ENCODE measurements around the gene IGF2BP2. TPM values are rescaled to one million over a fixed set of nuclear protein-coding genes. Genes with fewer than 3 reads are reported as not detected.

IGF2BP2 gene
- total and polyA plus RNA-seq, 2 of the 13 experiments (the other 11 are each of a cell fraction or from before 2014, with no cell fraction given): 6.5 to 46.0 TPM

- no peak for TF ChIP-seq ZHX2 (IDR thresholded peaks at IDR 0.05; ENCODE audit: low read depth)
- no peak for TF ChIP-seq ZHX2 (CRISPR knock-in tag; IDR thresholded peaks at IDR 0.05; ENCODE audit: borderline replicate concordance)
- no peak for TF ChIP-seq ZNF614 (CRISPR knock-in tag; IDR thresholded peaks at IDR 0.05; ENCODE audit: borderline replicate concordance)
- TF ChIP-seq HDAC2 (CRISPR knock-in tag; IDR thresholded peaks at IDR 0.05): no peak
- TF ChIP-seq MED13 (CRISPR knock-in tag; IDR thresholded peaks at IDR 0.05): no peak
These were observed 59.9 kb downstream of the IGF2BP2 start (continued) for GRCh38 chr3:185764980-185765370.

DNA sequence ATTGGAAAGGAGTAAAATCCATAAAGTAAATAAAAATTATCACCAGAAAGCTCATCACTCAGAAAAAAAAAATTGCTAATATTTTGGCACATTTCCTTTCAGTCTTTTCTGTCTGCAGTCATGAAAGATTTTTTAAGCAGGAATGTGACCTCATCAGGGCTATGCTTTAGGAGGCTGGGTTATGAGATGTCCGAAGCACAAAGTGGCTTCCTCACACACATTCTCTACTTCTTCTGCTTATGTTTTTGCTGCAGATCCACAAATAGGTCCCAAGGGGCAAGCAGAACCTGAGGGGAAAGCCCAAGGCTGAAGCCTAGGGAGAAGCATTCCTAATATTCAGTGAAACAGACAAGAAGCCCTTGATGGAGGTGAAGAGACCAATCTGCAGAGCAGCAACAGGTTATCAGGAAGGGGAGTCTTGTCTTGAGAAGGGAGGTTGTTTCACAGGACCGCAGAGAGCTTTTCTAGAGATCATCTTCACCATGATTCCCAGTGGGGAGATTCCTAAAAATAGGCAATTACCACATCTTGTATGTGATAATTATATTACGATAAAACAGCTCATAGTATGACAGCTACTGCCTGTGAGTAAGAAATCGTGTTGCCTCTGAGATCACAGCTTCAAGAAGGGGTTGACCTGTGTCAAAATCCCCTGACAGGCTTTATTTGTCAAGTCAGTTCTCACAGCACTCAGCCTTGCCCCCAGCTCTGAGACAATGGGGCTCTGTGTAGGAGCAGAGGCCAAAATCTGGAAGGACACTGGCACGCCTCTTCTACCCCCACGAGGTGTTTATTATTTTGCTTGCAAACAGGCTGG, 60.5 kb downstream of the IGF2BP2 start:
- no peak overlapping the region for H3K4me2 ChIP-seq (ENCODE audit: low read depth, low read length)
- H3K27me3 ChIP-seq (ENCODE audit: control insufficient read depth in 1 of 2, insufficient read depth in 2 of 2, low read length in 2 of 2): no peaks in the 10 kb centered on the region
- FAIRE-seq (no peak), ATAC-seq (0 out of 3 replicates have a peak, but pooled peaks have one; percentile 23), DNase-seq (ENCODE audit: low spot score) (no peak)
- H3K36me3 ChIP-seq (replicated peaks in 1 of 2; ENCODE audit: control insufficient read depth in 1 of 2, insufficient read depth in 2 of 2, low read length in 2 of 2): peaks cover 5 to 6% of the 10 kb centered on the region in 2 experiments; a peak in 3 of 5 replicates
- H2AFZ ChIP-seq (ENCODE audit: low read length): no peak overlapping the region
- H3K79me2 ChIP-seq (ENCODE audit: insufficient read depth, low read length): peaks cover 95% of the 10 kb centered on the region
- H3K4me1 ChIP-seq (ENCODE audit: insufficient read depth, low read length): peaks cover 69% of the 10 kb centered on the region
- no TSS peak for BruUV-seq (replicated peaks)
- peaks cover 97% of the 10 kb centered on the region for H4K20me1 ChIP-seq (ENCODE audit: insufficient read depth, low read length)
- no peaks in the 10 kb centered on the region for H3K9me3 ChIP-seq (ENCODE audit: low read length)
- H3K27ac ChIP-seq (ENCODE audit: extremely low read length, insufficient read depth, low read length): no peak overlapping the region
- in situ Hi-C loops (cut with HindIII; ENCODE audit: extremely low pct_ligation_motif_present, low pct_unique_long_range_greater_than_20kb): no loop called here
- ChIA-PET POLR2A (no interaction called here), CTCF (ENCODE audit: low intra/inter-chr PET ratio, low total read pairs) (no interaction called here)
- 83% methylated on average over 6 of the region's 6 CpGs for WGBS (ENCODE audit: low lambda C conversion rate)
- H3K4me3 ChIP-seq (replicated peaks in 1 of 3; ENCODE audit: insufficient read depth in 1 of 3, low read depth in 2 of 3, low read length in 3 of 3): no peak overlapping the region
- no peak overlapping the region for H3K9ac ChIP-seq (ENCODE audit: insufficient read depth, low read depth, low read length)
- intact Hi-C loops (cut with micrococcal nuclease; ENCODE audit: unreplicated experiment): no loop called here
- TF ChIP-seq ZNF337 (CRISPR knock-in tag; IDR thresholded peaks at IDR 0.05; ENCODE audit: borderline replicate concordance, low read depth) (no peak), ZNF121 (CRISPR knock-in tag; IDR thresholded peaks at IDR 0.05) (no peak), KMT2A (CRISPR knock-in tag; IDR thresholded peaks at IDR 0.05) (no peak), ASH2L (IDR thresholded peaks at IDR 0.05; ENCODE audit: insufficient read length, low read depth, low read length) (no peak), ADNP (CRISPR knock-in tag; IDR thresholded peaks at IDR 0.05) (no peak), RELA (CRISPR knock-in tag; IDR thresholded peaks at IDR 0.05) (no peak), SP4 (CRISPR knock-in tag; IDR thresholded peaks at IDR 0.05) (no peak)
- TF ChIP-seq, protein P1, sequence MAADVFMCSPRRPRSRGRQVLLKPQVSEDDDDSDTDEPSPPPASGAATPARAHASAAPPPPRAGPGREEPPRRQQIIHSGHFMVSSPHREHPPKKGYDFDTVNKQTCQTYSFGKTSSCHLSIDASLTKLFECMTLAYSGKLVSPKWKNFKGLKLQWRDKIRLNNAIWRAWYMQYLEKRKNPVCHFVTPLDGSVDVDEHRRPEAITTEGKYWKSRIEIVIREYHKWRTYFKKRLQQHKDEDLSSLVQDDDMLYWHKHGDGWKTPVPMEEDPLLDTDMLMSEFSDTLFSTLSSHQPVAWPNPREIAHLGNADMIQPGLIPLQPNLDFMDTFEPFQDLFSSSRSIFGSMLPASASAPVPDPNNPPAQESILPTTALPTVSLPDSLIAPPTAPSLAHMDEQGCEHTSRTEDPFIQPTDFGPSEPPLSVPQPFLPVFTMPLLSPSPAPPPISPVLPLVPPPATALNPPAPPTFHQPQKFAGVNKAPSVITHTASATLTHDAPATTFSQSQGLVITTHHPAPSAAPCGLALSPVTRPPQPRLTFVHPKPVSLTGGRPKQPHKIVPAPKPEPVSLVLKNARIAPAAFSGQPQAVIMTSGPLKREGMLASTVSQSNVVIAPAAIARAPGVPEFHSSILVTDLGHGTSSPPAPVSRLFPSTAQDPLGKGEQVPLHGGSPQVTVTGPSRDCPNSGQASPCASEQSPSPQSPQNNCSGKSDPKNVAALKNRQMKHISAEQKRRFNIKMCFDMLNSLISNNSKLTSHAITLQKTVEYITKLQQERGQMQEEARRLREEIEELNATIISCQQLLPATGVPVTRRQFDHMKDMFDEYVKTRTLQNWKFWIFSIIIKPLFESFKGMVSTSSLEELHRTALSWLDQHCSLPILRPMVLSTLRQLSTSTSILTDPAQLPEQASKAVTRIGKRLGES (CRISPR knock-in tag; IDR thresholded peaks at IDR 0.05; ENCODE audit: borderline replicate concordance): no peak
